Hematopoietic multipotent progenitor cell treated with erythropoietin and hydrocortisone succinate and interleukin-3 and kit ligand, for 8 days (in vitro differentiated cells): ENCODE data around the gene PSMG2.
A peak's percentile ranks its signal among the peaks of the same experiment; 100 is the strongest.

Experiments used
- DNase-seq: peaks from one replicate; pipeline ENCODE4 v3.0.0-alpha.2; 2015

The PSMG2 gene

GRCh38 chr18:12702221-12703095 is at the start of gene PSMG2, which contains the start of gene CEP76:
PSMG2 (plus strand) TSS chr18:12703042; CDS start chr18:12703108, 66 bp downstream.
CEP76 (minus strand) TSS chr18:12702723; CDS start chr18:12702548, 175 bp downstream.
- DNase-seq = peak; percentile 89

DNA sequence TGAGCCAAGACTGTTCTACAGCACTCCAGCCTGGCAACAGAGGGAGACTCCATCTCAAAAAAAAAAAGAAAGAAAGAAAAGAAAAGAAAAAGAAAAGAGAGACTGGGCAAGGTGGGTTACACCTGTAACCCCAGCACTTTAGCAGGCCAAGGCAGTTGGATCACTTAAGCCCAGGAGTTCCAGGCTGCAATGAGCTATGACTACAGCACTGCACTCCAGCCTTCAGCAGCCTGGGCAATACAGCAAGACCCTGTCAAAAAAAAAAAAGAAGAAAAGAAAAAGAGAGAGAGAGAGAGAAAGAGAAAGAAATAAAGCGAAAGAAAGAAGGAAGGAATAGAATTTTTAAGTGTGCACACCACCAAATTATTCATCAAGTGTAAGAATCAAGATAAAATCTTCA is 47.9 kb upstream of the PSMG2 start:
- no peak for DNase-seq

DNA sequence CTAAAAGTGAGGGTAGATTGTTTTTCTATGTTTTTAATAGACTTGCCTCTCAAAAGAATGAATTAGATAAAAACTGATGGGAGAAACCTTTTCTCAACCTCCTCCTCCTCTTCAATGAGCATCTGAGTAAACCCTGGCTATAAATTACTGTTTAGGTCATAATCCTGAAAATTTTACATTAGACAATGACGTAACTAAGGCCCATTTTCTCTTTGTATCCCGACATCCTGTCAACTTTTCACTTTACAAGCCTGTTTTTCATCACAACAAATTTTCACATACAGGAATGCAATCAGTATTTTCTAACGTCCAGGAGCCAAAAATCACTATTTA is 46.3 kb upstream of the PSMG2 start:
- no peak for DNase-seq

GRCh38 chr18:12656938-12657683 is 45.7 kb upstream of the PSMG2 start:
- no peak for DNase-seq

DNA sequence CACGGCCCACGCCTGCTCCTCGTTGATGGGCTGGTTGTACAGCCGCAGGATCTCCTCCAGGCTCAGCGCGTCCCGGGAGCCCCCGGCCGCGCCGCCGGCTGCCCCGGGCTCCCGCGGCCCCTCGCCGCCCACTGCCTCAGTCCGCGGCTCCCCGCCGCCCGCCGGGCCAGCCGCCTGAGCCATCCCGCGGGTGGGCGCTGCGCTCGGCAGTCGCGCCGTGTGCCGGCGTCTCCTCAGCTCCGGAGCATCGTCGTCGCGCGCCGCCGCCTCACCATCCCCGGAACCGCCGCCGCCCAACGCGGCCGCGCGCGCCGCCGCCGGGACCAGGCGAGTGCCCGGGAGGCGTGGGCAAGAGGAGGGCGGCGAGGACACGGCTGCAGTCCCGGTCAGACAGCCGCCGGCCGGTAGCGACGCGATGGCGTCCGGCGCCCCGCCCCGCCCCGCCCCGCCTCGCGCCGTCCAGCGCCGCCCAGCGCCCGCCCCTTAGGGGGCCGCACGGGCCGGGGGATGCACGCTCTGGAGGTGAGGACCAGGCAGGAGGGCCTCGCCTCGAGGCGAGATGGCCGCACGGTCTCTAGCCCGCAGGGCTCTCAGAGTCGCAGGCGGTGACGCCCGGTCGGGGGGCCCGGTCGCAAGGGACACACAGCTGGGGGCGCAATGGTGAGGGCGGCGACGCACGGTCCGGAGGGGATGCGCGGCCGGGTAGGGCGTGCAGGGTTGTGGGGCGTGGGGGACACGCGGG is 45.0 kb upstream of the PSMG2 start, which contains the start of gene SPIRE1:
Gene SPIRE1 (minus strand): TSS at position 424 of the 742 bp plus-strand sequence. CDS start 241 bp downstream, at position 183.
- peak; percentile 18 for DNase-seq

DNA sequence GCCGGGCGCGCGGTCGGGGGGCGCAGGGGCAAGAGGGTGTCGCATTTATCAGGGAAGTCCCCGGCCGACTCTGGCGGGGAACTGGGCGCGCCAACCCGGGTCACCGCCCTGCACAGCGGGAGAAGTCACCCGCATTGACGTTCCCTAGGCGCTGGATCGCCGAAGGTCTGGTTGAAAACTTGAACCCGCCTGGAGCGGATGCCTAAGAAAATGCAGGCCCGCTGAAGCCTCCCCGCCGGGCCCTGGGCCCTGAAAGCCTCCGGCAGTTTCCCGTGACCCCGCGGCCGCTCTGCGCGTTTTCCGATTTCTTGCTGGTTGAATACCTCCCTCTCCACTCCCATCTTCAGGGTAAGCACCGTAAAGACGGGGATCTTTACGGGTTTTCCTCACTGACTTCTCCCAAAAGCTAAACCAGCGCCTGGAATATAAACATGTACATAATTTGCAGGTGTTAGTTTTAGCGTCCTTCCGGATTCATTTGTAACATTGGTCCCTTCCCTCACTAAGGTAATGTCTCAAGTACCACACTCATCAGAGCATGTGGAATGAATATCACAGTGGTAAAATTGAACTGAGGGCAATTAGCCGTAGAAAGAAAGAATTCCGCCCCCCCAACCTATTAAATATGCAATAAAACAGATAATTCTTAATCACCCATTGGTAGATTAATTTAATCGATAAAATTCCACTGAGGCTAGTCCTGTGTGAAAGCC is 44.3 kb upstream of the PSMG2 start:
- DNase-seq = peak; percentile 22

GRCh38 chr18:12659904-12660605 is 42.8 kb upstream of the PSMG2 start:
- peak; percentile 72 for DNase-seq

DNA sequence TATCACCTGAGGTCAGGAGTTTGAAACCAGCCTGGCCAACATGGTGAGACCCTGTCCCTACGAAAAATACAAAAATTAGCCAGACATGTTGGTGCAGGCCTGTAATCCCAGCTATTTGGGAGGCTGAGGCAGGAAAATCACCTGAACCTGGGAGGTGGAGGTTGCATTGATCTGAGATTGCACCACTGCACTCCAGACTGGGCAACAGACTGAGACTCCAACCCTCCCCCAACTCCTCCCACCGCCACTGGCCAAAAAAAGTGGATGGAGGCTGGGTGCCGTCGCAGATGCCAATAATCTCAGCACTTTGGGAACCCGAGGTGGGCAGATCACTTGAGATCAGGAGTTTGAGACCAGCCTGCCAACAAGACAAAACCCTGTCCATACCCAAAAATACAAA is 34.8 kb upstream of the PSMG2 start:
- DNase-seq = no peak

DNA sequence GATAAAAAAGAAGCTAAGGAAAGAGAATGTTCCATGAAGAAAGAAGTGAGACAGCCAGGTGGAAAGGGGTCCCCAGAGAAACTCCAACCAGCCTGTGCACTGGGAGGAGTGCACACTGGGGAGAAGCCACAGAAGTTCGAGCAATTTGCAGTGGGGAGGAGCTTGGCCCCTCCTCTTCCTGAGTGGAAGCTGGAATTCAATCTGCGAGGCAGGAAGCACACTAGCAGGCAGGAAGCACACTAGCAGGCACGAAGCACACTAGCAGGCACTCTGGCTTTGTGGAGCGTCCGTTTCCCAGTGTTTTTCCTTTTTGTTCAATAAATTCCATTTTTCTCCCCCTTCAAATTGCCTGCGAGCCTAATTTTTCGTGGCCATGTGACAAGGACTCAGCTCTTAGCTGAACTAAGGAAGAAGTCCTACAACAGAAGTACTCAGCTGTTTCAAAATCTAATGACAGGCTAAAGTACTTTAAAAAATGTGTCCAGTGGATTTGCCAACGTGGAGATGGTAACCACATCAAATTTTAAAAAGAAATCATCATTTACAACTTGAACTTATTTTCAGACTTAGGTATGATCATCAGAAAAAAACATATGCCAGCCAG is 23.6 kb upstream of the PSMG2 start:
- peak; percentile 10 for DNase-seq

GRCh38 chr18:12686100-12686499 is 16.7 kb upstream of the PSMG2 start:
- peak; percentile 37 for DNase-seq

DNA sequence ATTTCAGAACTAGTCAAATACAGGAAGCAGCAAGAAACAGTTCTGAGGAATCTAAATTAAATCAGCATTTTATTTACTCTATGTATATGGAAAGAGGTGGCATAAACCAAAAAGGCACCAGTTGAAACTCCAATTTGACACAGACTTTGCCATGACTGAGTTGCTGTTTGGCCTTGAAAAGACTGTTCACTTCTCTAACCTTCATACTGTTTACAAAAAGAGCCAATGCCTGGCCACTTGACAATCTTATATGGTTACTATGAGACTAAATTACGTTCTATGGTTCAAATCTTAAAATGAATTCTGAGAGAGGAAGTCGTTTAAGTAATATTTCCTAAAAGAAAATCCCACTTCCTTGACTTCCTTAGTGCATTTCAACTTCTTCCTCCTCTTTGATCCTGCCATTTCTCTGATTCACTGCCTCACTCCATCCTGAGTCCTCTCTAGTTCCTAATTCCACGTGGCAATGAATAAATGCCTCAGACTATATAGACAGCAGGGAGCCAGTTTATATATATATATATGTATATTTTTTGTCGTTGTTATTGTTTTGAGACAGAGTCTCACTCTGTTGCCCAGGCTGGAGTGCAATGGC is 13.5 kb upstream of the PSMG2 start:
- no peak for DNase-seq

GRCh38 chr18:12692206-12692605 is 10.6 kb upstream of the PSMG2 start:
- DNase-seq = no peak

DNA sequence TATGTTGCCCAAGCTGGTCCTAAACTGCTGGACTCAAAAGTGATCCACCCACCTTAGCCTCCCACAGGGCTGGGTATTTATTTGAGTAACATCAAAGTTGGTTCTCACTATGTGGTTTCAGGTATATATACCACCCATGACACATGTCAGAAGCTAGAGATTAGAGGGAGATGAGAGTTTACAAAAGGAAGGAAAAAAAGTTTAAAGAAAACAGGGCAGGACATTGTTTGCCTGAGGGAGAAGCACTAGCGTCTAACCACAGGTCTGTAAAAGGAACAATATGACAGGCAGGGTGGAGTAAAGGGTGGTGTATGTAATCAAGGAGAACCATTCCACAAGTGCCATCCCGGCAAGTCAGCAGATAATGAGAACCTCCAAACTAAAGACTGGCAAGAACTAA is 8.8 kb upstream of the PSMG2 start:
- no peak for DNase-seq

DNA sequence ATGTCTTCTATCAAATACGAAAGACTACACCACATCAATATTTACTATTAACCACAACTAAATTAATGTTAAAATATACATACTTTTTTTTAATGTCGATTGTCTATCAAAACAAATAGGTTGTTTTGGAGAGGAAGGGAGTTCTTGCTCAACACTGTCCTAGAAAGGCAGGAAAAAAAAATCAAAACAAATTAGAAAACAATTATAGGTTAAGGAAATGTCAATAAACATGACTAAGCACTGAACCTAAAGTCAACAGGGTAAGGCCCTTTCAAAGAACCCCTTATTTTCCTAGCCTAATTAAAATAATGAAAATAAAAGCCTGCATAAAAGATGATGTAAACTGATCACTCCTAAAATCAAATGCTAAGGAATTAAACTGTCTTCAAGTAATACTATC is 3.1 kb upstream of the PSMG2 start:
- no peak for DNase-seq

DNA sequence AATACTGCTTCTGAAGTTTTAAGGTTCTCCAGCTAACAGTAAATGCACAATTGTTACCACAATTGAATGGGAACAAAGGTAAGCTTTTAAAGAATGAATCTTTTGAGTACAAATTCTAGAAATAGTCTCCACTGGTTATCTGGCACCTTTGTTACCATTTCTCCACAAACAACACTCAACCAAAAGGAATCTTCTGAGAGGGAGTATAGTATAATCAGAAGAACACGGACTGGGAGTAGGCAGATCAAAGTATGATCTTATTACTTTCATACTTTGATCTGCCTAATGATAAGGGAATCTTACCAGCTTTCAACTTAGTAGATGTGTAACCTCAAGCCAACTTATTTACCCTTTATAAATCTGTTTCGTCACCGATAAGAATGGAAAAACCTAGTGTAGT is 1.7 kb upstream of the PSMG2 start:
- DNase-seq = no peak

GRCh38 chr18:12703096-12703567 is 290 bp downstream of the PSMG2 start:
- DNase-seq = no peak

GRCh38 chr18:12703664-12704063 is 822 bp downstream of the PSMG2 start:
- DNase-seq = peak; percentile 43

DNA sequence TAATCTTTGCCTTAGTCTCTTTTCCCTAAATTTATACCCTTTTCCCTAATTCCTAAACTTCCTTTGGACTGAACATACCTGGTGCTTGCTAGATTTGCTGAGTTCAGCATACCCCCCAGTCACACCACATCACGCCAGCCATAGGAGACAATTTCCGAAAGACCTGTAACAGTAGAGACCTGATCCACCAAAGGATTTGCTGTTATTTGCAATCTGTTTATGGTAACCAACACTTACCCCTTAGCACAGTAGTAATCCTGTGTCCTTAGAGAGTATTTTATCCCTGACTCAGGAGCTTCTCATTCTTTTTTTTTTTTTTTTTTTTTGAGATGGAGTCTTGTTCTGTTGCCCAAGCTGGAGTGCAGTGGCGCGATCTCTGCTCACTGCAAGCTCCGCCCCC is 8.6 kb downstream of the PSMG2 start:
- DNase-seq = no peak

DNA sequence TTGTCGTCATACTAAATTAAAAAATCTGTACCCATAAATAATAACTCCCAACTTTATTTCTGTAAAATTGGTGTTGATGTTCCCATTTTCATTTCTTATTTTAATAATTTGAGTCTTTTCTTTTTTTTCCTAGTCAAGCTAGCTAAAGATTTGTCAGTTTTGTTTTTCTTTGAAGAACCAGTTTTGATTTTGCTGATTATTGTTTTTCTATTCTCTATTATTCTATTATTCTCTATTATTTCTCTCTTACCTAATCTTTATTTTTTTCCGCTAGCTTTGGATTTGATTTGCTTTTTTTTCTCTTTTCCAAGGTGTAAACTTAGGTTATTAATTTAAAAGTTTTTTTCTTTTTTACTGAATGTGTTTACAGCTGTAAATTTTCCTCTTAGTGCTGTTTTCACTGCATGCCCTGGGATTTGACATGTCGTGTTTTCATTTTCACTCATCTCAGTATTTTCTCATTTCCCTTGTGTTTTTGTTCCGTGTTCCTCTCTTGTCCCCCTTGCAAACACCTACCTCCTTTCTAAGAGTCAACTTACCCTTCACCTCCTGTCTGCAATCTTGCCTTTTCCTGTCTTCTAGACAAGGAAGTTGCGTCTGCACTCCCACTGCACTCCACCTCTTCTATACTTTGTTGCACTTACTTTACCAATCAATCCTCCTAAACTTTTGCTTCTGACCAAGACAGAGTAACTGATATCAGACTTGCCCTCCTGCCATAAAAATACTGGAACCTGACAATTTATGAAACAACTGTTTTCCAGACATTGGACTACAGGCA is 18.8 kb downstream of the PSMG2 start:
- no peak for DNase-seq

DNA sequence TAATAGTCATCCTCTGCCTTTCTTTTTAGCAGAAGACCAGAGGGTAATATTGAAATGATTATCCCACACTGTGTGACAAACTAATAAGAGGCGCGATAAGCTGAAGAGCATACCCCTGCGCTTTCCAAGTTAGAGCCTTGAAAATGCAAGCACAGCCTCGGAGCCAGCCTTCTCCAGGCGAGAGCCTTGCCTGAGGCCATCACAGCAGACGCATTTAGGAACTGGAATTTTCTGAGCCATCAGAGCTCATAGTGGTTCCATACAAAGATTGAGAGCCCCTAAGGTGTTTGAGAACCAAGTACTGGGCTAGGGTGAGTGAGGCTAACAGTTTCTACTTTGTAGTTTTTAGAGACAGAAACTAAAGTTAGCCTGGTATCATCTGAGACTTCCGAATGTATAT is 19.9 kb downstream of the PSMG2 start:
- no peak for DNase-seq
